ENCODE data around the gene GDF10.

DNA sequence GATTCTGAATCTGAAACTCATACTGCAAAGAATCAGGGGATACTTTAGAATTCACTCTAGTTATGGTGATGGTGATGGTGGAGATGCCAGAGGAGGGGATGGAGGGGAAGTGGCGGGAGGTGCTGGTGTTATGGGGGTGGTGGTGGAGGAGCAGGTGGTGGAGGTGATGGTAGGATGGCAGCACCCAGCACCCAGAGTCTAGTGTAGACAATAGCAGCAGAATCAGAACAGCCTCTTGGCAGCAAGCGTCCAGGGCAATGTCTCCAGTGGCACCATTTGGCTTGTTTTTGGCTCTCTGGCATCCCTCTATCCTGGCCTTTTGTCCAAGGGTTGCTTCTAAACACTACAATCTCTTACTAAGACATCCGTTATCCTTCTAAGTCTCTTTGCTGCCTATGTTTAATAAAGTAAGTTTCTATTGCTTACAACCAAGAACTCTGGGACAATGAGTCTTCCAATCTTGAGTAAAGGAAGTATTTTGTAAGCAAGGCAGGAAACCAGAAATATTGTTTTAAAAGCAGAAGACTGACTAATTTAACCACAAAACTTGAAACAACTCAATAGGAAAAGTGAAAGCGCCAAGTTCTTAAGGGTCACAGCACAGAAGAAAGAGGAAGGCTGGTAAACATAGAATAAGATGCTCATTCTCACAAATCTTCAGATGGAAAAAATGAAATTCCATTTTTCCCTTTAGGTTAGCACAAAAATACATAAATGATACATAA lies 42.4 kb upstream of the GDF10 start:
- TF ChIP-seq, protein P1, sequence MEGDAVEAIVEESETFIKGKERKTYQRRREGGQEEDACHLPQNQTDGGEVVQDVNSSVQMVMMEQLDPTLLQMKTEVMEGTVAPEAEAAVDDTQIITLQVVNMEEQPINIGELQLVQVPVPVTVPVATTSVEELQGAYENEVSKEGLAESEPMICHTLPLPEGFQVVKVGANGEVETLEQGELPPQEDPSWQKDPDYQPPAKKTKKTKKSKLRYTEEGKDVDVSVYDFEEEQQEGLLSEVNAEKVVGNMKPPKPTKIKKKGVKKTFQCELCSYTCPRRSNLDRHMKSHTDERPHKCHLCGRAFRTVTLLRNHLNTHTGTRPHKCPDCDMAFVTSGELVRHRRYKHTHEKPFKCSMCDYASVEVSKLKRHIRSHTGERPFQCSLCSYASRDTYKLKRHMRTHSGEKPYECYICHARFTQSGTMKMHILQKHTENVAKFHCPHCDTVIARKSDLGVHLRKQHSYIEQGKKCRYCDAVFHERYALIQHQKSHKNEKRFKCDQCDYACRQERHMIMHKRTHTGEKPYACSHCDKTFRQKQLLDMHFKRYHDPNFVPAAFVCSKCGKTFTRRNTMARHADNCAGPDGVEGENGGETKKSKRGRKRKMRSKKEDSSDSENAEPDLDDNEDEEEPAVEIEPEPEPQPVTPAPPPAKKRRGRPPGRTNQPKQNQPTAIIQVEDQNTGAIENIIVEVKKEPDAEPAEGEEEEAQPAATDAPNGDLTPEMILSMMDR (IDR thresholded peaks at IDR 0.05), result no peak
- TF ChIP-seq ZNF232 (CRISPR knock-in tag; IDR thresholded peaks at IDR 0.05) (no peak), JUN (CRISPR knock-in tag; IDR thresholded peaks at IDR 0.05) (no peak), NR1H2 (CRISPR knock-in tag; IDR thresholded peaks at IDR 0.05) (no peak), GABPB1 (CRISPR knock-in tag; IDR thresholded peaks at IDR 0.05) (no peak), ZNF263 (CRISPR knock-in tag; IDR thresholded peaks at IDR 0.05; ENCODE audit: low read depth) (no peak), MYBL2 (CRISPR knock-in tag; IDR thresholded peaks at IDR 0.05) (no peak), ETV6 (CRISPR knock-in tag; IDR thresholded peaks at IDR 0.05) (no peak), TCF7 (CRISPR knock-in tag; IDR thresholded peaks at IDR 0.05; ENCODE audit: low read depth) (no peak)
- TF ChIP-seq, protein P2, sequence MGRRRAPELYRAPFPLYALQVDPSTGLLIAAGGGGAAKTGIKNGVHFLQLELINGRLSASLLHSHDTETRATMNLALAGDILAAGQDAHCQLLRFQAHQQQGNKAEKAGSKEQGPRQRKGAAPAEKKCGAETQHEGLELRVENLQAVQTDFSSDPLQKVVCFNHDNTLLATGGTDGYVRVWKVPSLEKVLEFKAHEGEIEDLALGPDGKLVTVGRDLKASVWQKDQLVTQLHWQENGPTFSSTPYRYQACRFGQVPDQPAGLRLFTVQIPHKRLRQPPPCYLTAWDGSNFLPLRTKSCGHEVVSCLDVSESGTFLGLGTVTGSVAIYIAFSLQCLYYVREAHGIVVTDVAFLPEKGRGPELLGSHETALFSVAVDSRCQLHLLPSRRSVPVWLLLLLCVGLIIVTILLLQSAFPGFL (CRISPR knock-in tag; IDR thresholded peaks at IDR 0.05; ENCODE audit: borderline replicate concordance), result no peak
- TF ChIP-seq, protein P3, sequence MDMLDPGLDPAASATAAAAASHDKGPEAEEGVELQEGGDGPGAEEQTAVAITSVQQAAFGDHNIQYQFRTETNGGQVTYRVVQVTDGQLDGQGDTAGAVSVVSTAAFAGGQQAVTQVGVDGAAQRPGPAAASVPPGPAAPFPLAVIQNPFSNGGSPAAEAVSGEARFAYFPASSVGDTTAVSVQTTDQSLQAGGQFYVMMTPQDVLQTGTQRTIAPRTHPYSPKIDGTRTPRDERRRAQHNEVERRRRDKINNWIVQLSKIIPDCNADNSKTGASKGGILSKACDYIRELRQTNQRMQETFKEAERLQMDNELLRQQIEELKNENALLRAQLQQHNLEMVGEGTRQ (CRISPR knock-in tag; IDR thresholded peaks at IDR 0.05), result no peak
- TF ChIP-seq, protein P4, sequence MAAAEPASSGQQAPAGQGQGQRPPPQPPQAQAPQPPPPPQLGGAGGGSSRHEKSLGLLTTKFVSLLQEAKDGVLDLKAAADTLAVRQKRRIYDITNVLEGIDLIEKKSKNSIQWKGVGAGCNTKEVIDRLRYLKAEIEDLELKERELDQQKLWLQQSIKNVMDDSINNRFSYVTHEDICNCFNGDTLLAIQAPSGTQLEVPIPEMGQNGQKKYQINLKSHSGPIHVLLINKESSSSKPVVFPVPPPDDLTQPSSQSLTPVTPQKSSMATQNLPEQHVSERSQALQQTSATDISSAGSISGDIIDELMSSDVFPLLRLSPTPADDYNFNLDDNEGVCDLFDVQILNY (CRISPR knock-in tag; IDR thresholded peaks at IDR 0.05), result no peak
- TF ChIP-seq, protein P5, sequence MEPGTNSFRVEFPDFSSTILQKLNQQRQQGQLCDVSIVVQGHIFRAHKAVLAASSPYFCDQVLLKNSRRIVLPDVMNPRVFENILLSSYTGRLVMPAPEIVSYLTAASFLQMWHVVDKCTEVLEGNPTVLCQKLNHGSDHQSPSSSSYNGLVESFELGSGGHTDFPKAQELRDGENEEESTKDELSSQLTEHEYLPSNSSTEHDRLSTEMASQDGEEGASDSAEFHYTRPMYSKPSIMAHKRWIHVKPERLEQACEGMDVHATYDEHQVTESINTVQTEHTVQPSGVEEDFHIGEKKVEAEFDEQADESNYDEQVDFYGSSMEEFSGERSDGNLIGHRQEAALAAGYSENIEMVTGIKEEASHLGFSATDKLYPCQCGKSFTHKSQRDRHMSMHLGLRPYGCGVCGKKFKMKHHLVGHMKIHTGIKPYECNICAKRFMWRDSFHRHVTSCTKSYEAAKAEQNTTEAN (CRISPR knock-in tag; IDR thresholded peaks at IDR 0.05), result no peak

All from WTC11 (cell line).